ENCODE data around the gene DISC1. TPM values are rescaled to one million over a fixed set of nuclear protein-coding genes. Genes with fewer than 3 reads are reported as not detected.

The DISC1 gene
- total RNA-seq, 1 experiment from 2014 or later: 1.8 TPM

DNA sequence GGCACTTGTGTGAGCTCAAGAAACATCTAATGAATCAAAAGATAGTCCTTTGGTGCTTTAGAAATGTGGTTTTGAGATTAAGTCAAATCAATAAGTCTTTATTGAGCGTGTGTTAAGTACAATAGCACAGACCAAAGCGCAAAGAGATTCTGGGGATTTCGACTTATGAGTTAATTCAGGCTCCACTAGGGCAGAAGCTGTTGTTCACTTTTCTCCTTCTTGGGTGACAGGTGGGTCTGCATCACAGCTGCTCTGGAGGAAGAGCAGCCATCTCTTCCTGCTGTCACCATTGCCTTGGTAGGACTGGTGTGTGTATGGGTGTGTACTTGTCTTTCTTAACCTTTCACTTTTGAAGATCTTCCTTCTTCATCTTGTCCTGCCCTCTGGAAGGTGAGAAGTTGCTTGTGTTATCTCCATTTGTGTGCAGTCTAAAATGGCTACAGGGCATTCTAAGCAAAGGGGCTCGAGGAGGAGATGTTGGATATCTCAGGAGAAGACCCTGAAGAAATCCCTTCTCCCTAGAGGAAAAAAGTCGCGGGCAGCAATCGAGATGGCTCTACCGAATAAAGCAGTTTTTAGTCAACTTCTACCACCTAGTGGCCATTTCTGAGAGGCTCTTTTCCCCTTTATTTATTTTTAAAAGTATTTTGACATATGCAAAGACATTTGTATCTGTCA, 22.9 kb upstream of the DISC1 start:
- Histone ChIP-seq H3K27ac (ENCODE audit: low read depth, low read length) (no peak overlapping the region), H4K20me1 (ENCODE audit: insufficient read depth) (no peaks in the 10 kb centered on the region)

More for the DNA sequence above, 22.9 kb upstream of the DISC1 start:
- Histone ChIP-seq H2AFZ (ENCODE audit: low read depth, low read length, poor library complexity, severe bottlenecking) (peak overlapping the region; percentile 97), H3K9me3 (ENCODE audit: control insufficient read depth in 1 of 2, insufficient read depth in 1 of 2, low read depth in 1 of 2, low read length in 2 of 2) (no peaks in the 10 kb centered on the region), H3K36me3 (ENCODE audit: control insufficient read depth in 1 of 2, insufficient read depth in 2 of 2, low read length in 2 of 2) (no peaks in the 10 kb centered on the region), H3K27me3 (ENCODE audit: insufficient read depth, low read length) (0 out of 2 replicates have a peak, but pooled peaks cover 4% of the 10 kb centered on the region), H3K4me1 (ENCODE audit: control insufficient read depth in 1 of 2, insufficient read depth in 2 of 2, low read length in 2 of 2) (peaks cover 0 to 12% of the 10 kb centered on the region in 2 experiments; a peak in 2 of 4 replicates), H3K4me3 (replicated peaks in 1 of 2; ENCODE audit: low read depth in 1 of 2, low read length in 2 of 2) (peak overlapping the region; percentile 52 to 60), H3K79me2 (ENCODE audit: insufficient read depth, low read length) (no peaks in the 10 kb centered on the region), H3K4me2 (ENCODE audit: low read length) (peak overlapping the region; percentile 76), H3K9me2 (ENCODE audit: insufficient read depth) (no peaks in the 10 kb centered on the region), H3K9ac (ENCODE audit: low read length) (peak overlapping the region; percentile 22)
- peak; percentile 85 for ATAC-seq
- intact Hi-C loops (cut with micrococcal nuclease): loop anchor here (1.0 to 10.0 kb wide), 5 partner anchors 245 to 961 kb away; partner anchors contain the start of genes COG2 and GNPAT
- ChIA-PET RAD21 (ENCODE audit: low non-redundant PET in 1 of 2, low total read pairs in 2 of 2, uncharacterized antibody in 2 of 2, unreplicated experiment in 2 of 2) (no interaction called here), CTCF (interaction anchor here (0.6 to 3.4 kb wide), 4 partner anchors 13 to 270 kb away, joined by 3 to 9 read pairs (median 3); no protein-coding TSS in a partner anchor), POLR2A (no interaction called here)
- TF ChIP-seq POLR2AphosphoS5 (IDR thresholded peaks at IDR 0.05; ENCODE audit: low read depth, low read length): 0 out of 2 replicates have a peak, but pooled peaks have one; percentile 29
- TF ChIP-seq EZH2phosphoT487 (IDR thresholded peaks at IDR 0.05; ENCODE audit: borderline replicate concordance): no peak
- 0 out of 2 replicates have a peak, but pooled peaks have one; percentile 7 for TF ChIP-seq FOSL1 (IDR thresholded peaks at IDR 0.05; ENCODE audit: low read depth)
- TF ChIP-seq, protein P1, sequence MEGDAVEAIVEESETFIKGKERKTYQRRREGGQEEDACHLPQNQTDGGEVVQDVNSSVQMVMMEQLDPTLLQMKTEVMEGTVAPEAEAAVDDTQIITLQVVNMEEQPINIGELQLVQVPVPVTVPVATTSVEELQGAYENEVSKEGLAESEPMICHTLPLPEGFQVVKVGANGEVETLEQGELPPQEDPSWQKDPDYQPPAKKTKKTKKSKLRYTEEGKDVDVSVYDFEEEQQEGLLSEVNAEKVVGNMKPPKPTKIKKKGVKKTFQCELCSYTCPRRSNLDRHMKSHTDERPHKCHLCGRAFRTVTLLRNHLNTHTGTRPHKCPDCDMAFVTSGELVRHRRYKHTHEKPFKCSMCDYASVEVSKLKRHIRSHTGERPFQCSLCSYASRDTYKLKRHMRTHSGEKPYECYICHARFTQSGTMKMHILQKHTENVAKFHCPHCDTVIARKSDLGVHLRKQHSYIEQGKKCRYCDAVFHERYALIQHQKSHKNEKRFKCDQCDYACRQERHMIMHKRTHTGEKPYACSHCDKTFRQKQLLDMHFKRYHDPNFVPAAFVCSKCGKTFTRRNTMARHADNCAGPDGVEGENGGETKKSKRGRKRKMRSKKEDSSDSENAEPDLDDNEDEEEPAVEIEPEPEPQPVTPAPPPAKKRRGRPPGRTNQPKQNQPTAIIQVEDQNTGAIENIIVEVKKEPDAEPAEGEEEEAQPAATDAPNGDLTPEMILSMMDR (IDR thresholded peaks at IDR 0.05 in 2 of 3, conservative IDR thresholded peaks at IDR 0.05 in 1 of 3; ENCODE audit: borderline replicate concordance in 1 of 3, insufficient read depth in 1 of 3, low read depth in 2 of 3, low read length in 2 of 3): peak; percentile 69 to 84 (median 80)
- TF ChIP-seq YY1 (IDR thresholded peaks at IDR 0.05; ENCODE audit: extremely low read depth, insufficient replicate concordance, low read depth, low read length): peak; percentile 21
- no peak for TF ChIP-seq ZNF274 (IDR thresholded peaks at IDR 0.05; ENCODE audit: low read depth, low read length)
- TF ChIP-seq RAD21 (IDR thresholded peaks at IDR 0.05; ENCODE audit: low read depth): peak; percentile 88
- no TSS peak for BruUV-seq (replicated peaks)
- peak; percentile 51 for DNase-seq (ENCODE audit: low read depth, low spot score)
